Panc1 (cell line): ENCODE results near the gene C15orf39. TPM values are rescaled to one million over a fixed set of nuclear protein-coding genes. Genes with fewer than 3 reads are reported as not detected.

Source experiments
- ATAC-seq: fragments of 200-7000 bp; cut with Tn5 transposase; 2 replicates; pipeline ENCODE4 v1.9.1; 2020; ENCODE audit warnings: mild to moderate bottlenecking, moderate library complexity
- BruUV-seq: library from RNA; stranded (reverse); fragments of 400-500 nt; replicated peaks from 2 replicates; lab custom pipeline; 2021; lab: Mats Ljungman, UMichigan
- CTCF ChIA-PET: fragments of 300-600 bp; sonication (Branson Sonifier 250); formaldehyde crosslinking; loops from one replicate; lab custom pipeline; 2022; ENCODE audit warnings: antibody characterized with exemption; lab: Charles Lee
- POLR2A ChIA-PET: fragments of 300-600 bp; sonication (Branson Sonifier 250); formaldehyde crosslinking; loops from one replicate; lab custom pipeline; 2022; ENCODE audit warnings: antibody characterized with exemption; lab: Charles Lee
- DNase-seq: peaks from one replicate; pipeline ENCODE4 v3.0.0-alpha.2; 2010; ENCODE audit warnings: low read depth, low spot score
- H3K27ac ChIP-seq: 2 replicates; pipeline ENCODE4 v1.5.1; 2011; ENCODE audit warnings: mild to moderate bottlenecking, low read length, inconsistent platforms
- H3K27me3 ChIP-seq: fragments of 200-500 bp; sonication (Bioruptor generic); 2 replicates; pipeline ENCODE4 v1.6.0; 2014; ENCODE audit warnings: low read length, inconsistent platforms; ENCODE audit not compliant: control insufficient read depth, insufficient read depth
- H3K36me3 ChIP-seq: fragments of 200-500 bp; sonication (Bioruptor generic); 2 replicates; pipeline ENCODE4 v1.5.1; 2014; ENCODE audit warnings: inconsistent platforms, mild to moderate bottlenecking, low read length, moderate library complexity; ENCODE audit not compliant: control insufficient read depth, insufficient read depth
- H3K4me1 ChIP-seq: 2 replicates; pipeline ENCODE4 v1.5.1; 2011; ENCODE audit warnings: inconsistent platforms, mild to moderate bottlenecking, low read length, moderate library complexity; ENCODE audit not compliant: control insufficient read depth, insufficient read depth
- H3K4me3 ChIP-seq, 2 experiments: 2 replicates each; pipeline ENCODE4 v1.5.1; 2011 to 2012; ENCODE audit warnings: low read depth in 2 of 2, low read length in 2 of 2, mild to moderate bottlenecking in 2 of 2, inconsistent platforms in 1 of 2, moderate library complexity in 1 of 2
- H3K9me3 ChIP-seq: fragments of 200-500 bp; sonication (Bioruptor generic); 2 replicates; pipeline ENCODE4 v1.5.1; 2014; ENCODE audit warnings: low read depth, mild to moderate bottlenecking, inconsistent platforms, low read length, moderate library complexity; ENCODE audit not compliant: control insufficient read depth, insufficient read depth
- CTCF ChIP-seq: fragments of 450-650 bp; IDR thresholded peaks from 2 replicates; pipeline ENCODE4 v1.5.1; 2017; ENCODE audit warnings: mild to moderate bottlenecking
- POLR2AphosphoS5 ChIP-seq: IDR thresholded peaks from 2 replicates; pipeline ENCODE4 v1.6.1; 2012; ENCODE audit warnings: mild to moderate bottlenecking, low read depth, low read length, moderate library complexity
- SIN3A ChIP-seq: IDR thresholded peaks from 2 replicates; pipeline ENCODE4 v1.6.1; 2012; ENCODE audit warnings: low read depth, mild to moderate bottlenecking, low read length, moderate library complexity, borderline replicate concordance; ENCODE audit not compliant: insufficient read depth
- TCF7L2 ChIP-seq: IDR thresholded peaks from 2 replicates; pipeline ENCODE4 v1.6.1; 2011; ENCODE audit warnings: mild to moderate bottlenecking, low read depth, low read length, inconsistent platforms
- in situ Hi-C: cut with HindIII; loops from 2 replicates; pipeline ENCODE4 v1.10.0; 2016; ENCODE audit warnings: low sequenced_read_pairs, low pct_unique_long_range_greater_than_20kb
- intact Hi-C: fragments of 100-400 bp; cut with micrococcal nuclease; formaldehyde crosslinking; loops from one replicate; pipeline ENCODE4 v1.10.0; 2022; ENCODE audit not compliant: unreplicated experiment
- total RNA-seq: library from RNA; stranded (reverse); gene quantifications from one replicate; pipeline ENCODE4 v1.2.1, GENCODE V29; 2021; ENCODE audit not compliant: unreplicated experiment
- TF ChIP-seq, protein P1 (sequence below), 2 experiments: IDR thresholded peaks; 2 replicates each; pipeline ENCODE4 v1.6.1; 2011 to 2012; ENCODE audit warnings: low read depth in 2 of 2, control low read depth in 1 of 2, low read length in 1 of 2, mild to moderate bottlenecking in 1 of 2, moderate library complexity in 1 of 2; ENCODE audit not compliant: insufficient read depth in 1 of 2

C15orf39 gene
- total RNA-seq, 1 experiment from 2014 or later = 17.6 TPM

GRCh38 chr15:75194397-75194796, 7.3 kb upstream of the C15orf39 start:
- no peaks in the 10 kb centered on the region for H3K36me3 ChIP-seq

DNA sequence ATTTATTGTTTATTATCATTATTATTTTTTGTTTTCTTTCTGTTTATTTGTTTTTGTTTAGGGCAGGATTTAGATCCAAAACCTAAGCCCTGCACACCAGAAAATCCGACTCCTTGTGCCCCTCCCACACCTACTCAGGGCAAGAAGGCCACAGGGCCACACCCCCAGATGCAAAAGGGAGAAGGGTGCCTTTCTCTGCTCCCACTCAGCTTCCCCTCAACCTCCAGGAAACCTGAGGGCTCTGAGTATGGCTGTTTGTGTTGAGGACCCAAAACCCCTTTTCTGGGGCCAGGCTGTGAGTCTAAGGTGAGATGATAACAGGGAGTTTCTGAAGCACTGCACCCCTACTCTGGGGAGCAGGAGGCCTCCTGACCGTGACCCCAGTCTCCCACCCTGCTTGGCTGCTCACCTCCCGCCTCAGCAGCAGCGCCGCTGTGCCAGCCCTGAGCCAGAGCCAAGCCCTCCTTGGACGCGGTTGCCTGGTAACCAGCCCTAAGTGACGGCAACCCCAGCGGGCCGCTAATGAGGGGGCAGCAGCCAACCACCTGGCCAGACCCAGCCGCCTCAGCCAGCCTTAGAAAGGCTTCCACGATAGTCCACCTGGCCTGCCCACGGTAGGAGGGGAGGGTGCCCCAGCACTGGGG, 6.4 kb upstream of the C15orf39 start:
- POLR2A ChIA-PET = no interaction called here
- H3K9me3 ChIP-seq = no peaks in the 10 kb centered on the region
- CTCF ChIA-PET = no interaction called here
- H3K4me1 ChIP-seq = peaks cover 14% of the 10 kb centered on the region
- DNase-seq (no peak), ATAC-seq (no peak)
- H3K36me3 ChIP-seq = no peaks in the 10 kb centered on the region
- no peaks in the 10 kb centered on the region for H3K27me3 ChIP-seq
- no peak overlapping the region for H3K4me3 ChIP-seq
- intact Hi-C loops (no loop called here), in situ Hi-C loops (no loop called here)
- BruUV-seq = no TSS peak
- no peak for TF ChIP-seq SIN3A
- no peak overlapping the region for H3K27ac ChIP-seq

More at GRCh38 chr15:75194397-75194796, 7.3 kb upstream of the C15orf39 start:
- Histone ChIP-seq H3K4me3 (no peak overlapping the region), H3K9me3 (no peaks in the 10 kb centered on the region), H3K27me3 (no peaks in the 10 kb centered on the region), H3K4me1 (peaks cover 9% of the 10 kb centered on the region), H3K27ac (no peak overlapping the region)
- intact Hi-C loops (no loop called here), in situ Hi-C loops (no loop called here)
- ATAC-seq = no peak
- ChIA-PET POLR2A (interaction anchor here (0.5 to 0.6 kb wide), 3 partner anchors 91 to 170 kb away, joined by 3 to 7 read pairs (median 6); no protein-coding TSS in a partner anchor), CTCF (no interaction called here)
- BruUV-seq = no TSS peak
- no peak for DNase-seq
- TF ChIP-seq, protein P1, sequence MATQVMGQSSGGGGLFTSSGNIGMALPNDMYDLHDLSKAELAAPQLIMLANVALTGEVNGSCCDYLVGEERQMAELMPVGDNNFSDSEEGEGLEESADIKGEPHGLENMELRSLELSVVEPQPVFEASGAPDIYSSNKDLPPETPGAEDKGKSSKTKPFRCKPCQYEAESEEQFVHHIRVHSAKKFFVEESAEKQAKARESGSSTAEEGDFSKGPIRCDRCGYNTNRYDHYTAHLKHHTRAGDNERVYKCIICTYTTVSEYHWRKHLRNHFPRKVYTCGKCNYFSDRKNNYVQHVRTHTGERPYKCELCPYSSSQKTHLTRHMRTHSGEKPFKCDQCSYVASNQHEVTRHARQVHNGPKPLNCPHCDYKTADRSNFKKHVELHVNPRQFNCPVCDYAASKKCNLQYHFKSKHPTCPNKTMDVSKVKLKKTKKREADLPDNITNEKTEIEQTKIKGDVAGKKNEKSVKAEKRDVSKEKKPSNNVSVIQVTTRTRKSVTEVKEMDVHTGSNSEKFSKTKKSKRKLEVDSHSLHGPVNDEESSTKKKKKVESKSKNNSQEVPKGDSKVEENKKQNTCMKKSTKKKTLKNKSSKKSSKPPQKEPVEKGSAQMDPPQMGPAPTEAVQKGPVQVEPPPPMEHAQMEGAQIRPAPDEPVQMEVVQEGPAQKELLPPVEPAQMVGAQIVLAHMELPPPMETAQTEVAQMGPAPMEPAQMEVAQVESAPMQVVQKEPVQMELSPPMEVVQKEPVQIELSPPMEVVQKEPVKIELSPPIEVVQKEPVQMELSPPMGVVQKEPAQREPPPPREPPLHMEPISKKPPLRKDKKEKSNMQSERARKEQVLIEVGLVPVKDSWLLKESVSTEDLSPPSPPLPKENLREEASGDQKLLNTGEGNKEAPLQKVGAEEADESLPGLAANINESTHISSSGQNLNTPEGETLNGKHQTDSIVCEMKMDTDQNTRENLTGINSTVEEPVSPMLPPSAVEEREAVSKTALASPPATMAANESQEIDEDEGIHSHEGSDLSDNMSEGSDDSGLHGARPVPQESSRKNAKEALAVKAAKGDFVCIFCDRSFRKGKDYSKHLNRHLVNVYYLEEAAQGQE (IDR thresholded peaks at IDR 0.05; ENCODE audit: insufficient read depth in 1 of 2, low read depth in 2 of 2, low read length in 1 of 2) = no peak
- TF ChIP-seq SIN3A = no peak
- no peak for TF ChIP-seq POLR2AphosphoS5
- TF ChIP-seq CTCF = no peak
- TF ChIP-seq TCF7L2 = no peak

DNA sequence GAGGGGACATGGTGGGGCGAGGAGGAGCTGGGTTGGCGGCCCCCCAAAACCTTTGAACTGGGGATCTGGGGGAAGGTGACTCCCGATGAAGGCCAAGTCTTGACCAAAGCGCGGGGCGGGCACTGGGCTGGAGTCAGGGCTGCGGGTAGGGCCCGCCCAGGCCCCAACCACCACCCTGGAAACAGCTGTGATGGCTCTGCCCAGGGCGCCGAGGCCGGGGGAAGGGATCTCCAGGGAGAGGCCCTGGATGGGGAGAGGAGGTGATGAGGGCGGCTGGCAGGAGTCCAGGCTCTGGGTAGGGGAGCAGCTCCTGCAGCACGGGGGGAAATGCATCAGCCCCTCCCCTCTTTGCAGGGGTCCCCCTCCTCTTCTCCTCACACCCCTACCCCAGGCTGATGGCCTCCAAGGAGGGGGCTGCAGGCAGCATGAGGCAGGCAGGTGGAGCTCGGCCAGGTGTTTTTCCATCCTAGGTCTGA, 5.9 kb upstream of the C15orf39 start:
- in situ Hi-C loops (no loop called here), intact Hi-C loops (no loop called here)
- POLR2A ChIA-PET = interaction anchor here (0.5 kb wide), 1 partner anchor 77 kb away, joined by 3 read pairs; no protein-coding TSS in a partner anchor
- no peak overlapping the region for H3K4me3 ChIP-seq
- H3K9me3 ChIP-seq = no peaks in the 10 kb centered on the region
- no peak overlapping the region for H3K27ac ChIP-seq
- H3K4me1 ChIP-seq = peaks cover 19% of the 10 kb centered on the region
- ATAC-seq (no peak), DNase-seq (no peak)
- H3K27me3 ChIP-seq = no peaks in the 10 kb centered on the region
- no peak for TF ChIP-seq TCF7L2
- no peak for TF ChIP-seq POLR2AphosphoS5
- no peak for TF ChIP-seq SIN3A
- no peak for TF ChIP-seq CTCF
- TF ChIP-seq, protein P1 (IDR thresholded peaks at IDR 0.05; ENCODE audit: insufficient read depth in 1 of 2, low read depth in 2 of 2, low read length in 1 of 2) = no peak
- no peaks in the 10 kb centered on the region for H3K36me3 ChIP-seq
- BruUV-seq = no TSS peak
- CTCF ChIA-PET = interaction anchor here (0.5 kb wide), 1 partner anchor 173 kb away, joined by 3 read pairs; no protein-coding TSS in a partner anchor
